Spleen (tissue), 3 donors: Measurements from ENCODE around the gene SGPL1.

Experiments
- POLR2A ChIP-seq, 3 donors: fragments of 450-650 bp; IDR thresholded peaks; one replicate each; pipeline ENCODE4 v1.5.1; 2017; ENCODE audit warnings: antibody characterized with exemption in 3 of 3, mild to moderate bottlenecking in 1 of 3
- POLR2AphosphoS5 ChIP-seq, 3 donors: sonication (generic); formaldehyde crosslinking; IDR thresholded peaks; one replicate each; pipeline ENCODE4 v1.5.1; 2017; ENCODE audit warnings: antibody characterized with exemption in 3 of 3

DNA sequence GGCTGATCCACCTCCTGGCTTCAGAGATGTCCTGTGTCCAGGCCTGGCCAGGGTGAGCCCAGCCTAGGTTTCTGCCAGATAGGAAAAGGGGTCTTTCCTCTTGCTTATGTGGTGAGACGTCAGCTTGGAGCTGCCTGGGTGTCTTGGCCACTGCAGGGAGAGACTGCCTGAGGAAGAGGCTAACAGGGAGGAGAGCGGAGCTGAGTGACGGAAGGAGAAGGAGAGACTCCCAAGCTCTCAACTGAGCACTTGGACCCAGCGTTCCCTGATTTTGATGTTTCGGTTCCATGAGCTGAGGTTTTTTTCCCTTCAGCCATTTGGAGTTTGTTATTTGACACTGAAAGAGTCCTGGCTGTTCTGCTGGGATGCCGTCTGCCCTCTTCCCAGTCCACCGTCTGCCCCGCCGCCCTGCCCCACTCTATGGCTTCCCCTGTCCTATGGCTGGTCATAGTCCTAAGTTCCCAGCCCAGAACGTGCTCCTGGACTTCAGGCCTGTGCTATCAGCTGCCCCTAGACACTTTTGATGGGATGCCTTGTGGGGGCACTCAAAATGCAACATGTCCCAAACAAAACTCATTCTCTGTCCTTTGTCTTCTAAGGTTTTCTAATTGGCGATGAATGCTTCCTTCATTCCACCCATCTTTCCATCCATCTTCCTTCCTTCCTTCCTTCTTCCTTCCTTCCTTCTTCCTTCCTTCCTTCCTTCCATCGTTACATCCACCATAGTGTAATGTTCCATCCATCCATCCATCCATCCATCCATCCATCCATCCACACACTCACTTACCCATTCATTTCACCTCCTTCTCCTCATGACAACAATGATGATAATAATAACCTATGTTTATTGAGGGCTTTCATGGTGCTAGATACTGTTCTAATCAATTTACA is 92.9 kb downstream of the SGPL1 start:
- TF ChIP-seq POLR2A (IDR thresholded peaks at IDR 0.05) (no peak), POLR2AphosphoS5 (IDR thresholded peaks at IDR 0.05) (no peak)
